Left renal cortex interstitium (tissue), 4 donors: ENCODE data around the gene RCBTB2. TPM values are rescaled to one million over a fixed set of nuclear protein-coding genes. Genes with fewer than 3 reads are reported as not detected.

Experiments
- DNase-seq, 4 donors: peaks; one replicate each; pipeline ENCODE4 v3.0.0-alpha.2; 2013; ENCODE audit warnings: low read depth in 4 of 4, low spot score in 2 of 4, missing footprints in 1 of 4
- polyA plus RNA-seq, 4 donors: library from polyadenylated mRNA; unstranded; fragments of 120-200 nt; gene quantifications; one replicate each; pipeline ENCODE4 v1.2.1, GENCODE V29; 2013; ENCODE audit not compliant: insufficient read length in 4 of 4

RCBTB2 gene
- polyA plus RNA-seq, 4 donors: 57.1 to 65.2 (median 59.5) TPM

DNA sequence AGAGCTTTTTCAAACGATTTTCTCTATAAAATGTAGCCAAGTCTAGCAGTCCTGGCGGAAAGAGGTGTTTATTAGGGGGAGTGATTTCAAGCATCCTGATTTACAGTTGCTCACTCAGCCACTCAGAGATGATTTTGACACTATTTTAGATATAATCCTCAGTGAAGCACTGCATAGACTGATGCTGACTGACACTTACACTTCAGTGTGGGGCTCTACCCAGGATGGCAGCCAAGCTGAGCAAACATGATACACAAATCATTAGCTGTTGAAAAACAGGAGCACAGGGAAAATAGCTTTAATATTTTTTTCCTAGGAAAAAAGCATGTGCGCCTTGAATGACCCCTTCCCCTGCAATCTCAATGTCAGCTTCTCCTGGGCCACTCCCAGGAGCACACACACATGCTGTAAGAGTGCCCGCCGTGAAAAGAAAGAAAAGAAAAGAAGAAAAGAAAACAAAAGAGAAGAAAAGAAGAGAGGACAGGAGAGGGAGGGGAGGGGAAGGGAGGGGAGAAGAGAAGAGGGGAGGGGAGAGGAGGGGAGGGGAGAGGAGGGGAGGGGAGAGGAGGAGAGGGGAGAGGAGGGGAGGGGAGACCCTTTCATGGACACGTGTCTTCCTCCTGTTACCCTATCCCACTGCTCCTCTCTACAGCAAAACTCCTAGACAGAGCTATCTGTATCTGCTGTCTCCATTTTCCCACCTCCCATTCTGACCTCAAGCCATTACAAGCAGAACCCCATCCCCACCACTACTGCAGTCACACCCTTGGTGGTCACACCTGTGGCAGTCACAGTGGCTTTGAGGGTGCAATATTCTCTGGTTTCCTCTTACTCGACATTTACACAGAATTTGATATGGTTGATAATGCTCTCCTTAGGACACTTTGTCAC lies 36.4 kb downstream of the RCBTB2 start:
- no peak for DNase-seq

DNA sequence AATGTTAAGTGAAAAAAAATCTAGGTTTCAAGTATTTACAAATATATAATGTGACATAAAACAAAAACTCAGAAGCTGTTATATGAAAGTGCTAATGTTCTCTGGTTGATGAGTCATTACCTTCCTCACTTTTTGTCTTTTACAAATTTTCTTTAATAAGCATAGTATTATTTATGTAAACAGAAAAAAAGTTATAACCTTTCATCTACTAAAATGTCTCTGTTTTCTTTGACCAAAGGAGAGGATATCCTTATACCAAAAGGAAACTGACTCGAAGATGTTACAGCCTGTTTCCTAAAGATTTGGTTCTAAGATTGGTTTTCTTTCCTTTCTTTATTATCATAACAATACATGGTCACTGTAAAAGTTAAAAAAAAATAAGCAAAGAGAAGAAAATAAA lies 38.0 kb downstream of the RCBTB2 start:
- no peak for DNase-seq

DNA sequence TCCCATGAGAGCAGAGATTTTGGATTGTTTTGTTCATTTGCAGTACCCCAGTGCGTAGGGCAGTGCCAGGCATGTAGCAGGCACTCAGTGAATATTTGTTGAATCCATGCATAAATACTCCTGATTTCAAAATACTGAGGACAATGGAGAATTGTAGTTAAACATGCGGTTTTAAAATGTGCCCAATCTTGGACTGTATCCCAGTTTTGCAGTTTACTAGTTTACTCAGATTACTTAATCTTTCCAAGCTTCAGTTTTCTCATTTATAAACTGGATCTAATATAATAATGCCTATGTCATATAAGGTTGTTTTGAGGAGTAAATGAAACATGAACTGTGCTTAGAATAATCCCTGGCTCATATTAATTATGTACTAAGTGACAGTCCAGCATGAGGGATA lies 39.0 kb downstream of the RCBTB2 start:
- DNase-seq: no peak

DNA sequence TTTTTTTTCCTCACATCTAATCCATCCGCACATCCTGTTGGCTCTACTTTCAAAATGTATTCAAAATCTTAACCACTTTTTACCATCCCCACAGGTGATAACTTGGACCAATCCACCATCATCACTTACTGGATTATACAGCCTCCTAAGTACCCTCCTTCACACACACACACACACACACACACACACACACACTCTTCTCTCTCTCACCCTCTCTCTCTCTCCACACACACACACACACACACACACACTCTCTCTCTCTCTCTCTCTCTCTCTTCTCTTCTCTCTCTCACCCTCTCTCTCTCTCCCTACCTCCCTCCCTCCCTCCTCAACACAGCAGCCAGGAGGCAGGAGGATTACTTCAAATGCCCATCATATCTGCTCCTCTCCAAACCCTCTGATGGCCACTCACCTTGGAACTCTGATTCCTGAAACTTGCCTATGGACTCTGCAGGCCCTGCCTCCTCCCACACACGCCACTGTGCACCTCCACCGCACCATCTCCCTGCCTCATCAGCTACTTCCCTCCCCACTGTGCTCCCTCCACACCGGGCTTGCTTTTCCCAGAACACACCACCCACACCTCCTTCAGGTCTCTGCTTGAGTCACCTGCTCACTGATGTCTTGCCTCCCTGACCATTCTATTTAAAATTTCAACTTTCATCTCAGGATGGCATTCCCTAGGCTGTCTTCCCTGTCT lies 39.7 kb downstream of the RCBTB2 start:
- DNase-seq: no peak

DNA sequence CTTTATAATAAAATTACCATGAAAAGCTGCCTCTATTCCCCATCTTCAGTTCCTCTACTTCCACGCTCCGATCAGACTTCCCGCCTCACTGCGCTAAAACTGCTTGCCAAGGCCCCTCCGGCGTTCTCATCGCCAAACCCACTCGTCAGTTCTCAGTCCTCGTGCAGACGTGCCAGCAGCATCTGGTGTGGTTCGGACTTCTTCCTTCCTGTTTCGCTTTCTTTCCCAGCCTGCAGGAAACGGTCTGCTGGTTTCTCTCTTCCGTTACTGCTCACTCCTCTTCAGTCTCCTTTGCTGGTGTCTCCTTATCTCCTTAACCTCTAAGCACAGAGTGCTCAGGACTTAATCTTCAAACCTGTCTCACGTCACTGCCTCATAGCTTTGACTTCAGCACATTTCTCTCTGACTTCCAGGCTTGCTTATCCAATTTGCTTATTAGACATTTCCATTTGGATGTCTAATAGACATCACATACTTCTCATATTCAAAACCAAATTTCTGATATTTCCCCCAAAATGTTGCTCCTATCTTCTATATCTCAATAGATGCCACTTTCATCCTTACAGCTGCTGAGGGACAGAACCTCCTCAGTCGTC lies 40.3 kb downstream of the RCBTB2 start:
- DNase-seq: no peak

DNA sequence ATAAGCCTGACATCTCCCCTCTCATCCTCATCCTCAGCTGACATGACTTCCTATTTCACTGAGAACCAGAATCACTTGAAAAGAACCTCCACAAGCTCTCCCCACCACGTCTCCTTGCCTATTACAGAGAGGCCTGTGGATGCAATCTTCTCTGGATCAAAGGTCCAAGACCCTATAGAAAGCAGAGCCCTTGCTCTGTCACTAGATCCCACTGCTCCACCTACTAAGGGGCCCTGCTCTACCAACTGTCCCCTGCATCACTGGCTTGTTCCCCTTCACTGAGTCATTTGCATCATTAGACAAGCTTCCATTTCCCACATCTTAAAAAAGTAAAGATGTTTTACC lies 40.8 kb downstream of the RCBTB2 start:
- DNase-seq: no peak

DNA sequence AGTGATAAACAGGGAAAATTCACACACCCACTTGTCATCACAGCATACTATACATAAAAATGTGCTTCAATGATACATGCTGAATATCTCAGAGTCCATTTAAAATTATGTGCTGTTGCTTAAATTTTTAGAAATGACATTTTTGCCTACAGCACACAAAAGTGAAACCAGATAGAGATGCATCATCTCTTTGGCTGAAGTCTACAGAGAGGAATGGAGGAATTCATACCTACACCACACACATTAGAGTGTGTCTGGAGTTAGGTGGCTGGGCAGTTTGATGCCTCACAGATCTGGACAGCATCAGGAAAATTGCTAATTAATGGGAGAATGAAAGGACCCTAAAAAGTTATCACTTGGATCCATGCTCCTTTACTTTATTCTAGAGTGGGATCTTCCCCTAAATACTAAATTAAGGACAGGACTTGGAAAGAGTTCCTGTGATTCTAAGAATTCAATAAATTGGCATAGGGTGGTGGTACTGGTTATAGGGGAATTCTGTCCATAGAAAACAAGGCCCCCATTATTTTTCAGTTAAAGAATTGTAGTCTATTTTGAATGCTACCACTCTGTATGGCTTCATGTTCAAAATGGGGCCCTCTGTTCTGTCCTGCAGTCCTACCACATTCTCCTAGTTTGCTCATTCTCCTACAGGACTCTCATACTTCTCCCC lies 41.3 kb downstream of the RCBTB2 start:
- DNase-seq: no peak

DNA sequence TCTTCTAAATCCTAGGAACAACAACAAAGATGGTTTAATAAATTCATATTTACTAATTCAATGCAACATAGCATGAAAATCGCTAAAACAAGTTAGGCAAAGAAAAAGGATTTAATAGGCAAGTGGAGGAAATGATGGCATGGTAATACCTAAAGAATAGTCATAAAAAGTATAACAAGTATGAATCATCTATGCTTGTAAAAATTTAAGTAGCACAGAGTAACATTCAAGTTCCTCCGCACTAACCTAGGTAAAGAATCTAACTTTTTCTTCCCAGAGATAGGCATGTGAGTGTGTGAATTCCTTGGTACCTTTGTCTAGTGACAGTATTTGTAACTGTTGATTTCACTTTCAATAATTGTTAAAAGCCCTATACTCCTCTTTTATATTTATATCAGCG lies 42.6 kb downstream of the RCBTB2 start:
- DNase-seq: no peak

DNA sequence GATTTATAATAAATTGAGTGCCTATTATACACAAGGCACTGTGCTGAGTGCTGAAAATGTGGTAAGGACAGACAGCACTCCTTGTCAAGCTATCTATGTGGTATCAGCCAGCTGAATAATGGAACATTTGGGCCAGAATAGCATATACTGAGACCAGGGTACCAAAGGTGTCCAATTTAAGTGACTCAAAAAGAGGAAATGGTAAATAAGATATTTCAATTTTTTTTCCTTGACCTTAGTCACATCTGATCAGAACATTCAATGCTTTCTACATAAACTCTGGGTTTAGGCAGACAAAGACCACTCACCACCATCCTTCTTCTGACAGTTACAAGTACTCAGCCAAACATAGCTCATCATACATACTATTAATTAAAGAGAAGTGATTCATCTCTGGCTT lies 43.2 kb downstream of the RCBTB2 start:
- no peak for DNase-seq

DNA sequence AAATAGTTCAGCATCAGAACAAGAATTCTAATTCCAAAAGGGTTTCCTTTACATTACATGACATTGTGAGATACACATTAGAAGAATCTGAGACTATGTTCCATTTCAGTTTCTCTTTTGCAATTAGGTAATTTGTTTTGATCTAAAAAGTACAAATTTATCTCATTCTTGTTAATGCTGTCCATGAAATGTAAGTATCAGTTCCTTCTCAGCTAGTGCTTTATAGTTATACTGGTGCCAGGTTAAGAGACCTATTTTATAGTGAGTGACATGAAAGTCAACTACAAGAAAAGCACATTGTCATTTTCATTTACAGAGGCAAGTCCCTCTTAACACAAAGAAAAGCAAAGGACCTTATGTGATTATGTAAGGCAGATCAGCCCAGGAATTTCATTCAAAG lies 43.9 kb downstream of the RCBTB2 start:
- DNase-seq: no peak

DNA sequence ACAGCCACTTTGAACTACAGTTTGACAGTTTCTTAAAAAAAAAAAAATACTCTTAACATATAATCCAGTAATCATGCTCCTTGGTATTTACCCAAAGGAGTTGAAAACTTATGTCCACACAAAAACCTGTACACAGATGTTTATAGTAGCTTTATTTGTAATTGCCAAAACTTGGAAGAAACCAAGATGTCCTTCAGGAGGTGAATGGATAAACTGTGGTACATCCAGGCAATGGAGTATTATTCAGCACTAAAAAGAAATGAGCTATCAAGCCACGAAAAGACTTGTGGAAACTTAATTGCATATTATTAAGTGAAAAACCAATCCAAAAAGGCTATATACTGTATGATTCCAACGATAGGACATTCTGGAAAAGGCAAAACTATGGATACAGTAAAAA lies 44.9 kb downstream of the RCBTB2 start:
- no peak for DNase-seq

DNA sequence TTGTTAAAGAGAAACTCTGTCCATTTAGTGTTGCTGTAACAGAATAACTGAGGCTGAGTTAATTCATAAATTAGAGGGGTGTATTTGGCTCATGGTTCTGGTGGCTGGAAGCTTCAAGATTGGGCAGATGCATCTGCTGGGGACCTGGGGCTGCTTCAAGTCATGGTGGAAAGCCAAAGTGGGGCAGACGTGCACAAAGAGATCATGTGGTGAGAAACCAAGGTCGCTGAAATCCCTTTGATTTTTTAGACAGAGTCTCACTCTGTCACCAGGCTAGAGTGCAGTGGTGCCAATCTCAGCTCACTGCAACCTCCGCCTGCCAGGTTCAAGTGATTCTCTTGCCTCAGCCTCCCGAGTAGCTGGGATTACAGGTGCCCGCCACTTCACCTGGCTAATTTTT lies 46.0 kb downstream of the RCBTB2 start:
- no peak for DNase-seq

DNA sequence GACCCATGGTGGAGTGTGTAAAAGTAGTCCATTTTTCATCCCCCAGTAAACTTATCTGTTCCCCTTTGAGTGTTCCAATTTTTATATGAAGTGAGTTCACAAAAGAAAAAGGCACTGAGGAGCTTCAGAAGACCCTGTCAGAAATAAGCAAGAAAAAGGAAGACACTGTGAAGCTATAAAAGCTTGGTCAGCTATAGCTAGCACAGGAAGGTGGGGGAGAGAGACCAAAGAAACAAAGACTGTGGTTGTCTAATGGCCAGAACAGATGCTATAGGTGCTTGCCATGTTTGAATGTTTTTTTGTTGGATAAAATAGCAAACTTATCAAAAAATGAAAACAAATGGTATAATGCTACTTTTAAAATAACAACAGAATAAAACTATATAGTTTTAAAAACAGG lies 46.5 kb downstream of the RCBTB2 start:
- DNase-seq: no peak

DNA sequence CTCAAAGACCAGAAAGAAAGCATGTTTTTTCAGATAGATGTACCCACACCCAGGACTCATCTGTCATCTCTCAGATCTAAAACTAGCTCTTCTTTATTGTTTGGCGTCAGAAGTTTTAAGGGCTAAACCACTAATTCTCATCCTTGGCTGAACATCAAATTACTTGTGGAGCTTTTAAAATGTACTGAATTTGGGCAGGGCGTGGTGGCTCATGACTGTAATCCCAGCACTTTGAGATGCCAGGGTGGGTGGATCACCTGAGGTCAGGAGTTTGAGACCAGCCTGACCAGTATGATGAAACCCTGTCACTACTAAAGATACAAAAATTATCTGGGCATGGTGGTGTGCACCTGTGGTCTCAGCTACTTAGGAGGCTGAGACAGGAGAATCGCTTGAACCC lies 47.4 kb downstream of the RCBTB2 start:
- no peak for DNase-seq

DNA sequence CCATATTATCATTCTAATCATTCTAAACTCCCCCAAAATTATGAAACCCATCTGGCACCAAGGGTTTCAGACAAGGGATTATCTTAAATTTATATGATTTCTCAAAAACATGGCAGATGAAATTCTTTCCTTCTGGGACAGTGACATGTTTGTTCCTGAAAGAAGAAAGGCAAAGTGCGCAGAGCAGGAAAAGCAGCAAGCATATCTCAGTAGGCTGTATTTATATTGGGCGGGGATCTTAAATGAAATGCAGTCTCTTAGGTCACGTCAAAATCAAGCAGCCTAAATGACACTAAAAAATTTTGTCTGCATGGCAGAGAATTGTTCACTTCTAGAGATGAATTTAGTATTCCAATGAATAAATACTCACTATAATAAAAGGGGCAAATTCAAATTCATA lies 49.3 kb downstream of the RCBTB2 start:
- DNase-seq: no peak

DNA sequence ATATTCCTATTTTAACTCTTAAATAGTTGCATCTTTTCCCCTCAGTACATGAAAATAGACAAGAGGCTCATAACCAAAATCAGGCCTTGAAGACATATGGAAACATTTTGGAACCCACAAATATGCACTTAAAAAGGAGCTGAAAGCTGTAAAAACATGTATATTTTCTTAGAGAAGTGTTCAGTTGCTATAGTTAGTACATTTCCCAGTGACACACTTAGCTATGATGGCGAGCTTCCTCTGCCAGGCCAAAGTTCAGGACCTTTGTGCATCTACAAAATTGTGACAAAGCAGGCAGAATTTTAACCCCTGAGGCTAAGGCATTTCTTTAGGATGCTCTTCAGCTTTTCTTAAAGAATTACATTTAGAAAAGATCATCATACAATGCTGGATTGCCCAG lies 54.5 kb downstream of the RCBTB2 start:
- DNase-seq: no peak

DNA sequence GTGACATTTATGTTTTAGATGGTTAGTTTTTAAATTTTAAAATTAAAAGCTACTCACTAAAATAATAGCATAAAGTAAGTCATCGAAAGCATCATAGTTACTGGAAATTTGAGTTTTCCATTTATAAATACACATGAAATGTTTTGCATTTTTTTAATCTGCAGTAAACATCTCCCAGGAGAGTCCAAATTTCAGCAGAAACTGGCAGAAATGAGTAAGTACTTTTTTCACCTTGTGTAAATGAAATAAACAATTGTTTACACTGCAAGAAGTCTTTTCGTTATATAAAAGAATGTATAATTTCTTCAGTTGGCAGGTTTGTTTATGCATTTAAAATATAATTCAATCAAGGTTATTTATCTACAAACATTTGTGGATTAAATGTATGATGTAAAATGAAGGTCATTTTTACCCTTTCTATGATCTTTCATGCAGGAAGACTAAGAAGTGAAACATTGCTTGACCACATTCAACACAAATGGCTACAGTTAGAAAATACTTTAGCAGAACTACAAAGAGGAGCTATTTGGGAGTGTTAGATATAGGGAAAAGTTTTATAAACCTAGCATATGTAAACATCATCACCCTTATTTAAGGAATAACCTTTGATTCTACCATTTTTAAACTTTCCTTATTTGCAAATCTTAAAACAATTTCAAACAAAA lies 55.6 kb downstream of the RCBTB2 start:
- DNase-seq: no peak

DNA sequence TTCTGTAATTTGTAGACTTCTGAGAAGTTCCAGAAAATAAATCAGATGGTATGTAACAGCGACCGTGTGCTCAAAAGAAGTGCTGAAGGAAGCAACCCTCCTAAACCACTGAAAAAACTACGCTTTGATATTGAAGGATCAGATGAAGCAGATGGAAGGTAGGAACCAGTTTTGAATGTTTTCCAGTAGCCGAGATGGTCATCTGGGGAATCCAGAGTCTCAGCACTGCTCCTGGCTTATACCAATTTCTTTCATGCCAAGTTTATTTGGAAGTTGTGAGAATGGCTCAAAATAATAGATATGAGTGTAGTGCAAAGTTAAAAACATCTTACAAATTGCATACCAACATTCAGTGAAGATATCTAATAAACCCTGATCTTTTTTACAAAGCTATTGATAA lies 56.2 kb downstream of the RCBTB2 start:
- DNase-seq: no peak

DNA sequence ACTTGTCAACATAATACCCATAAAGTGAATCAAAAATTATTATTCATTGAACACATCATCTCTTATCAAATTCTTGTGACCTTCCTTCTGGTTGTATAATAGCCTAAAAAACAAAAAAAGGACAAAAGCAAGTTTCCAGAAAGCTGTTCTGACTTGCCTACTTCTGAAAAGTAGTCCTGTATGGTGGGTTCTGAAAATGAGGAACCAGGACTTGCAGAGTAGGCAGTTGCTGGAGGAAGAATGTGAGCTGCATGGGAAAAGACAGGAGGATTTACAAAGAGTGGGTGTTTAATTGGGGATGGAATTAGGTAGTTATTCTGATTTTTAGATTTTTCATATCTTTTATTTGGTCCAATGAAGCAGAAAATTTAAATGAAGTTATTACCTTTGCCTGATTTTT lies 56.7 kb downstream of the RCBTB2 start:
- DNase-seq: no peak

DNA sequence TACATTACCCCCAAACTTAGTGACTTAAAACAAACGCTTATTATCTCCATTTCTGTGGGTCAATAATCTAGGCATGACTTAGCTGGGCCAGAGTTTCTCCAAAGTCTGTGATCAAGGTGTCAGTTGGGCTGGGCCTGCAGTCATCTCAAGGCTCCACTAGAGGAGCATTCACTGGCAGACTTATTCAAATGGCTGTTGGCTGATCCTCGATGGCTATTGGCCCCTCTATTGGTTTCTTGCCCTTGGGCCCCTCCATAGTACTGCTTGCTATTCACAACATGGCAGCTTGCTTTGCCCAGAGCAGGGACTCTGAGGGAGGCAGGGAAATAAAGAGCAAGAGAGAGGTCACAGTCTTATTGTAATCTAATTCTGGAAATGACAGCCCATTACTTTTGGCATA lies 57.6 kb downstream of the RCBTB2 start:
- DNase-seq: no peak
